Erythroblast (primary cell): Measurements from ENCODE around the gene PLXNA3.

Experiments used
- DNase-seq, 2 experiments: peaks; one replicate each; lab custom pipeline; 2025; lab: John Stamatoyannopoulos, UW
- GATA1 ChIP-seq: IDR thresholded peaks from 2 replicates; pipeline ENCODE4 v1.6.1; 2011; ENCODE audit warnings: low read depth, mild to moderate bottlenecking, control low read depth, low read length, moderate library complexity
- POLR2A ChIP-seq: IDR thresholded peaks from 2 replicates; pipeline ENCODE4 v1.6.1; 2011; ENCODE audit warnings: mild to moderate bottlenecking, low read length

PLXNA3 gene

DNA sequence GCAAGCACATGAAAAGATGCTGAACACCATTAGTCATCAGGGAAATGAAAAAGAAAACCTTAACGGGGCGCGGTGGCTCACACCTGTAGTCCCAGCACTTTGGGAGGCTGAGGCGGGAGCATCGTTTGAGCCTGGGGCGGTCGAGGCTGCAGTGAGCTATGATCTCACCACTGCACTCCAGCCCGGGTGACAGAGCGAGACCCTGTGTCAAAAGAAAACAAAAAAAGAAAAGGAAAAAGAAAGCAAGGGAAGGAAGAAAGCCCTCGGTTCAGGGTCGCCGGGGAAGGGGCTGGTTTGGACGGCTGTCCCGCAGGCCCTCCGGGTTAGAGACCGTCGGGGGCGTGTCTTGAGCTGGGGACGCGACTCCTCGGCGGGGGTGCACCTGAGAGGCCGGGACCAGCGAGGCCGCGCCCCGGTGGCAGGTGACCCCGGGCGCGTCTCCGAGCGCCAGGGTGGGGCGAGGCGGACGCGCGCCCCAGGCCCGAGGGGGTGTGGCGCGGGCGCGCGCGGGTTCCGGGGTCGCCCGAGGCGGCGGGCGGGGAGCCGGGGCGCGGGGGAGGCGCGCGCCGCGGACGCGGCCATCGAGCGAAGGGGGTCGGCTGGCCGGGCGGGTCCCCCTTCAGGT, 478 bp upstream of the PLXNA3 start:
- DNase-seq, result peak; percentile 58 to 71
- TF ChIP-seq POLR2A (no peak), GATA1 (no peak)

DNA sequence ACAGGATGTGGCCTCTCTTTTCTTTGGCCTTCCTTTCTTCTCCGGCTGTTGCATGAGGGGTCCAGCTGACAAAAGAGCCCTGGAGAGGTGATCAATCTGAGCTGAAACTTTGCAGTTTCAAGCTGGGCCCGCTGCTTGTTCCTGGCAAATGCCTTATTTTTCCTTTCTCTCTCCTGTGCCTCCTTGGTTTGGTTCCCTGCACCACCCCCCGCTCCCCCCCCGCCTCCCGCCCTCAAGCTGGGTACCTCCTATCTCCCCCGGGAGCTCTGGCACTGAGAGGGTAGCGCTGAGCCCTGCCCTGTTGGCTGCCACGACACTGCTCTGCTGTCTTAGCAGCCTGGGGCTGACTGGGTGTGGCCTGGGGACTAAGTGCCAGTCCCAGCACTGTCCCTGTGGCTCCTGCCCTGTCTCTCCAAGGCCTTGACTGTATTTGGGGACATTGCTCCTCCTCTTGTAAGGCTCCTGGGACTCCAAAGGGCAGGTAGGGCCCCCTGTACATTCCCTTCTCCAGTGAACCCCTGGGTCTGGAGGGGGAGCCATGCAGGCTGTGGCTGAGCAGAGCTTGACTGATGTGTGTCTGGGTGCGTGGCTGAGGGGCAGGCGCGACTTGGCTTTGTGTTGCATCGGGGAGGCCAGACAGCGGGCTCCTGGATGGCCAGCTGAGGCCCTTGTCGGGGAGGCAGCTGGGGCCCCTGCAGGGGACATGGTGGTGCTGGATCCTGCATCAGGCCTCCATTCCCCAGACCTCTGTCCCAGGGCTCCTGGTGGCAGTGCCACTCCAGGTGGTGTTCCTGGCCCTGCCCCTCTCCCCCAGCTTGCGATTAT, 1.1 kb downstream of the PLXNA3 start:
- TF ChIP-seq GATA1, result no peak
- TF ChIP-seq POLR2A, result no peak
- peak; percentile 24 to 47 for DNase-seq

DNA sequence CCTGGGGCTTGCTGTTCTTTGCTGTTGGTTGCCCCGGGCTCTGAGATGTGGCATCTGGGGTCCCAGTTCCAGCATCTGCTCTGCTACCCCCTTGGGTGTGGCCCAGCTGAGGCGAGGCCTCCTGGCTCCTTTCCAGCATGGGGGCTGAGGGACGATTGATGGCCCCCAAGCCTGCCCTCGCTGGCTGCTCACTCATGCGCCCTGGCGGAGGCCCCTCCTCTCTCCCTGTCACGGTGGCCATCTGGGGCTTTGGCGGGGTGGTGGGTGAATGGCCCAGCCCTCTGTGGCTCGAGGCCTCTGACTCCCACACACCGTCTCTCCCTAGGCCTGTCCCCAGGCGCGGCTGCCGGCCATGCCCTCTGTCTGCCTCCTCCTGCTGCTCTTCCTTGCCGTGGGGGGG, 1.8 kb downstream of the PLXNA3 start:
- peak; percentile 21 to 36 for DNase-seq
- TF ChIP-seq POLR2A (no peak), GATA1 (no peak)

DNA sequence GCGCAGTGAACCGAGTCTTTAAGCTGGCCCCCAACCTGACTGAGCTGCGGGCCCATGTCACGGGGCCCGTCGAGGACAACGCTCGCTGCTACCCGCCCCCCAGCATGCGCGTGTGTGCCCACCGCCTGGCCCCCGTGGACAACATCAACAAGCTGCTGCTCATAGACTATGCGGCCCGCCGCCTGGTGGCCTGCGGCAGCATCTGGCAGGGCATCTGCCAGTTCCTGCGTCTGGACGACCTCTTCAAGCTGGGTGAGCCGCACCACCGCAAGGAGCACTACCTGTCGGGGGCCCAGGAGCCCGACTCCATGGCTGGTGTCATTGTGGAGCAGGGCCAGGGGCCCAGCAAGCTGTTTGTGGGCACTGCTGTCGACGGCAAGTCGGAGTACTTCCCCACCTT, 2.2 kb downstream of the PLXNA3 start:
- no peak for TF ChIP-seq GATA1
- no peak for TF ChIP-seq POLR2A
- DNase-seq, result no peak

DNA sequence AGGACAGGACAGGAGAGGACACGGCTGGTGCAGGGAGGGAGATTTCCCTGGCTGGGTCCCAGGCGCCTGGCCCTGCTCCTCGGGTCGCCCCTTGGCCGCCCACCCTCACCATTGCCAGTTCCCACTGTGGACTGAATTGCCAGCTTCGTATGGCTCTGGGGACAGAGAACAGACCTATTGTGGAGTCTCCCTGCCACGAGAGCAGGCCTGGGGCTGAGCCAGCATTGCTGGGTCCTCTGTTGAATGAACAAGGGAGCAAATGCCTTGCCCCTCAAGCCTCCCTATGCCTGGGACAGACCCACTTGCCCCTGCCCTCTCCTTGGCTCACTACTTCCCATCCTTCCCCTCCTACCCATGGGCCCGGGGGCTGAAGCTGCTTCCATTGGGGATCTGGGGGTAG, 4.3 kb downstream of the PLXNA3 start:
- no peak for DNase-seq
- no peak for TF ChIP-seq POLR2A
- TF ChIP-seq GATA1, result no peak

DNA sequence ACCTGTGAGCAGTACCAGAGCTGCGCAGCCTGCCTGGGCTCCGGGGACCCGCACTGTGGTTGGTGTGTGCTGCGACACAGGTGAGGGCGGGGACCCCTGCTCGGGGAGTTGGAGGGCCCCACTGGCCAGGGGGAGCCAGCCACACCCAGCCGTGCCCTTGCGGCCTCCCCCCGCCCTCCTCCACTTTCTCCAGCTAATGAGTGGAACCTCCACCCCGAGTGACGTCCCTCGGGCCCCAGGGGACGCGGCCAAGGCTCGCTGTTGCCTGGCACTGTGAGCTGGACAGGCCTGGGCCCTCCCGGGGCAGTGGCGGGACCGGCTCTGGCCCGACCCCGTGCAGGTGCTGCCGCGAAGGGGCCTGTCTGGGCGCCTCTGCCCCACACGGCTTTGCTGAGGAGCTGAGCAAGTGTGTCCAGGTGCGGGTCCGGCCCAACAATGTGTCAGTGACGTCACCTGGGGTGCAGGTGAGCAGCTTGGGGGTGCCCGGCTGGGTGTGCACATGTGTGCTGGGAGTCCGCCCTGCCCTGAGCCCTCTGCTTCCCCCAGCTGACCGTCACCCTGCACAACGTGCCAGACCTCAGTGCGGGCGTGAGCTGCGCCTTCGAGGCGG, 5.6 kb downstream of the PLXNA3 start:
- no peak for TF ChIP-seq GATA1
- DNase-seq, result no peak

DNA sequence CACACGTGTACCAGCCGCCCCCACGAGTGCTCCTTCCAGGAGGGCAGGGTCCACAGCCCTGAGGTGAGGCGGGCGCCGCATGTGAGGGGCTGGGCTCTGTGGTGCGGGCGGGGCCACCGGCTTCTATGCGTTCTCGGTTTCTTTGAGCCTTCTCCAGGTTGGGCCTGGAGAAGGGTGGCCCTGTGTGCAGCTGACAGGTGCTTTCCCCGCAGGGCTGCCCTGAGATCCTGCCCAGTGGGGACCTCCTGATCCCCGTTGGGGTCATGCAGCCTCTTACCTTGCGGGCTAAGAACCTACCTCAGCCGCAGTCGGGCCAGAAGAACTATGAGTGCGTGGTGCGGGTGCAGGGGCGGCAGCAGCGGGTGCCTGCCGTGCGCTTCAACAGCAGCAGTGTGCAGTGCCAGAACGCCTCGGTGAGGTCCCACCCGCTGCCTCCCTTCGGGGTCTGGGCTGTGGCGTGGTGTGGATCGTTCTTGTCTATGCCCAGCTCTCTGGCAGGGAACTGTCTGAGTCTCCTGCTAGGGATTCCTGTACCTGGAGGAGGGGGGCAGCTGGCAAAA, 6.8 kb downstream of the PLXNA3 start:
- no peak for TF ChIP-seq POLR2A
- no peak for TF ChIP-seq GATA1
- no peak for DNase-seq

DNA sequence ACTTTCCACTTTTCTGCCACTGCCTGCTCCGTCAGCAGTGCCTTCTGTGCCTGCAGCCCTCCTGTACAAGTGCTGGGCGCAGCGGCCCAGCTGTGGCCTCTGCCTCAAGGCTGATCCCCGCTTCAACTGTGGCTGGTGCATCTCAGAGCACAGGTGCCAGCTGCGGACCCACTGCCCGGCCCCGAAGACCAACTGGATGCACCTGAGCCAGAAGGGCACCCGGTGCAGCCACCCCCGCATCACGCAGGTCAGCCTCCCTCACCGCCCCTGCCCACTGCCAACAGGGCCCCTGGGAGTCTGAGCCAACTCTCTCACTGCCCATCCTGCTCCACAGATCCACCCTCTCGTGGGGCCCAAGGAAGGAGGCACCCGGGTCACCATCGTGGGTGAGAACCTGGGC, 7.5 kb downstream of the PLXNA3 start:
- no peak for DNase-seq
- TF ChIP-seq GATA1 (no peak), POLR2A (no peak)

DNA sequence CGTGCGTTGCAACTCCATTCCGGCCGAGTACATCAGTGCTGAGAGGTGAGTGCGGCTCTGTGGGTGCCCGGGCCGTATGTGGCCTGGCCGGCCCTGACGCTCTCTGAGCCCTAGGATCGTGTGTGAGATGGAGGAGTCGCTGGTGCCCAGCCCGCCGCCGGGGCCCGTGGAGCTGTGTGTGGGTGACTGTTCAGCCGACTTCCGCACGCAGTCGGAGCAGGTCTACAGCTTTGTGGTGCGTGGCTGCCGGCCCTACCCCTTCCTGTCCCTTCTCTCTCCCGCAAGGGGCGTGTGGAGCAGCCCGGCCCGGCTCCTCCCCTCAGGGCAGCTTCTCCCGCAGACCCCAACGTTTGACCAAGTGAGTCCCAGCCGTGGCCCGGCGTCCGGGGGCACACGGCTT, 8.0 kb downstream of the PLXNA3 start:
- no peak for DNase-seq
- TF ChIP-seq GATA1 (no peak), POLR2A (no peak)

DNA sequence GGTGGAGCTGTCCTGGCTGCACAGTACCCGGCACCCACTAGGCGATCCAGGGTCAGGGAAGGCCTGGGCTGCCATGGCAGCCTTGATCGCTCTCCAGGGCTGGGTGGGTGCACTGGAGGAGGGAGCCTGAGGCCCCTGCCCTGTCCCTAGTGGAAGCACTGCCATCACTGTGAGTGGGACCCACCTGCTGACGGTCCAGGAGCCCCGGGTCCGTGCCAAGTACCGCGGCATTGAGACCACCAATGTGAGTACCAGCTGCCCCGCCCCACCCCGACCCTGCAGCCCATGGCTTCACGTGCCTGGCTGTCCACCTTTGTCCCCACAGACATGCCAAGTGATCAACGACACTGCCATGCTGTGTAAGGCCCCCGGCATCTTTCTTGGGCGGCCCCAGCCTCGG, 8.8 kb downstream of the PLXNA3 start:
- TF ChIP-seq POLR2A, result no peak
- TF ChIP-seq GATA1, result no peak
- DNase-seq, result no peak

DNA sequence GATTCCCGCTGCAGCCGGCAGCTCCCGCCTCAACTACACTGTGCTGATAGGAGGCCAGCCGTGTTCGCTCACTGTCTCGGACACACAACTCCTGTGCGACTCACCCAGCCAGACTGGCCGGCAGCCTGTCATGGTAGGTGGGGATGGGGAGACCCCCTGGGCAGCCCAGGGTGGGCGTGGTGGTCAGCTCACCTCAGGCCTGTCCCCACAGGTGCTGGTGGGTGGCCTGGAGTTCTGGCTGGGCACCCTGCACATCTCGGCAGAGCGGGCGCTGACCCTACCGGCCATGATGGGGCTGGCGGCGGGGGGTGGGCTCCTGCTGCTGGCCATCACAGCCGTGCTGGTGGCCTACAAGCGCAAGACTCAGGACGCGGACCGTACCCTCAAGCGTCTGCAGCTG, 9.5 kb downstream of the PLXNA3 start:
- DNase-seq, result no peak
- TF ChIP-seq POLR2A (no peak), GATA1 (no peak)

DNA sequence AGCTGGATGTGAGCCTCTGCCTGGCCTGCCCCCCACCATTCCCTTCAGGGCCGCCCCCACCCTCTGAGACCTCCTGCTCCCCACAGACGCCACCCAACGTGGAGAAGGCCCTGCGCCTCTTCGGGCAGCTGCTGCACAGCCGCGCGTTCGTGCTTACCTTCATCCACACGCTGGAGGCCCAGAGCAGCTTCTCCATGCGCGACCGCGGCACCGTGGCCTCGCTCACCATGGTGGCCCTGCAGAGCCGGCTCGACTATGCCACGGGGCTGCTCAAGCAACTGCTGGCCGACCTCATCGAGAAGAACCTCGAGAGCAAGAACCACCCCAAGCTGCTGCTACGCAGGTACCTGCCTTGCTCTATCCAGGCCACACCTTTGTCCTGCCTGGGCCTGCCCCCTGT, 10.1 kb downstream of the PLXNA3 start:
- DNase-seq, result no peak
- TF ChIP-seq POLR2A, result no peak
- TF ChIP-seq GATA1, result no peak

DNA sequence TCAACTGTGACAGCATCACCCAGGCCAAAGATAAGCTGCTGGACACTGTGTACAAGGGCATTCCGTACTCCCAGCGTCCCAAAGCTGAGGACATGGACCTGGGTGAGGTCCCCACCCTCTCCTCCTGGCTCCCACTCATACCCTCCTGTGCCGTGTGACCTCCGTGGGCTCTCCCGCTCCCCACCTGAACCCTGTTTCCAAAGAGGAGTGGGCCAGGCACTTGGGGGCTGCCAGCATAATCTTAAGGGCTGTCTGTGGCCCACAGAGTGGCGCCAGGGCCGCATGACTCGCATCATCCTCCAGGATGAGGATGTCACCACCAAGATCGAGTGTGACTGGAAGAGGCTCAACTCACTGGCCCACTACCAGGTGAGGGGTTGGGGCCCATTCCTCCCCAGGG, 11.0 kb downstream of the PLXNA3 start:
- TF ChIP-seq GATA1 (no peak), POLR2A (no peak)

DNA sequence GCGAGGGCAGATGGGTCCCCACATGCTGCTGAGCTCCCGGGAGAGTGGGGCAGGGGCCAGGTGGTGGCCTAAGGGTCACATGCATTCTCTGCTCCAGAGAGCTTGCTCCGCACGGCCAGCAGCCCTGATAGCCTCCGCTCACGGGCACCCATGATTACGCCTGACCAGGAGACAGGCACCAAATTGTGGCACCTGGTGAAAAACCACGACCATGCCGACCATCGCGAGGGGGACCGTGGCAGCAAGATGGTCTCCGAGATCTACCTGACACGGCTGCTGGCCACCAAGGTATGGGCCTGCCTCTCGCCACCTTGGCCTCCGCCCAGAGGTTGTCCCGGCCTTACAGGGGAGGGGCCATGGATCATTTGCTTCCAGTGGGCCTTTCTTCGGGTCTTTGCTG, 11.8 kb downstream of the PLXNA3 start:
- TF ChIP-seq GATA1, result no peak
- TF ChIP-seq POLR2A, result no peak
- no peak for DNase-seq

More for the DNA sequence above, 11.0 kb downstream of the PLXNA3 start:
- DNase-seq, result no peak

DNA sequence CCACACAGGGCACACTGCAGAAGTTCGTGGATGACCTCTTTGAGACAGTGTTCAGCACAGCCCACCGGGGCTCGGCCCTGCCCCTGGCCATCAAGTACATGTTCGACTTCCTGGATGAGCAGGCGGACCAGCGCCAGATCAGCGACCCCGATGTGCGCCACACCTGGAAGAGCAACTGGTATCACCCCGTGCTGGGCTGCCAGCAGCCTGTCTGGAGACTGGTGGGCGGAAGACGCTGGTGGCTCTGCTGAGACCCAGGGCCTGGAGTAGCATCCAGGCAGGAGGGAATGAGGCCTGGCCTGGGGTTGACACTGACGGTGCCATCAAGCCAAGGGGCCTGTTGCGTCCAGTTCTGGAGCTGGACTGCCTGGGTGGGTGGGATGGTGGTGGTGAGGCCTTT, 12.4 kb downstream of the PLXNA3 start:
- TF ChIP-seq GATA1 (no peak), POLR2A (no peak)
- DNase-seq, result no peak
